Lung (tissue), 12 donors: ENCODE results near the gene ZSCAN2. TPM values are rescaled to one million over a fixed set of nuclear protein-coding genes. Genes with fewer than 3 reads are reported as not detected.

Source experiments
- ATAC-seq: fragments of 200-7000 bp; cut with Tn5 transposase; one replicate; pipeline ENCODE4 v1.9.1; 2020; ENCODE audit warnings: moderate number of reproducible peaks; ENCODE audit not compliant: insufficient read depth, low FRiP score
- DNase-seq, 3 donors: peaks; one replicate each; pipeline ENCODE4 v3.0.0-alpha.2; 2013 to 2017
- H3K27ac ChIP-seq, 2 donors: one replicate each; pipeline ENCODE4 v1.5.1; 2013; ENCODE audit warnings: mild to moderate bottlenecking in 2 of 2, moderate library complexity in 2 of 2, control low read depth in 1 of 2, inconsistent platforms in 1 of 2, low read depth in 1 of 2, low read length in 1 of 2
- H3K27me3 ChIP-seq, 3 donors: one replicate each; pipeline ENCODE4 v1.5.1; 2013; ENCODE audit warnings: low read length in 2 of 3; ENCODE audit not compliant: control insufficient read depth in 3 of 3, insufficient read depth in 3 of 3
- H3K36me3 ChIP-seq, 4 donors: one replicate each; pipeline ENCODE4 v1.5.1; 2013; ENCODE audit warnings: low read length in 4 of 4, mild to moderate bottlenecking in 1 of 4, moderate library complexity in 1 of 4; ENCODE audit not compliant: control insufficient read depth in 4 of 4, insufficient read depth in 4 of 4
- H3K4me1 ChIP-seq, 5 donors: one replicate each; pipeline ENCODE4 v1.5.1; 2013; ENCODE audit warnings: low read length in 5 of 5, mild to moderate bottlenecking in 2 of 5, moderate library complexity in 1 of 5; ENCODE audit not compliant: control insufficient read depth in 5 of 5, insufficient read depth in 5 of 5
- H3K4me3 ChIP-seq: one replicate; pipeline ENCODE4 v1.5.1; 2013; ENCODE audit warnings: mild to moderate bottlenecking, control low read depth, moderate library complexity
- H3K9ac ChIP-seq, 2 donors: one replicate each; pipeline ENCODE4 v1.5.1; 2013; ENCODE audit warnings: low read length in 2 of 2, control low read depth in 1 of 2; ENCODE audit not compliant: insufficient read depth in 1 of 2
- H3K9me3 ChIP-seq, 4 donors: one replicate each; pipeline ENCODE4 v1.5.1; 2013; ENCODE audit warnings: low read length in 3 of 4, mild to moderate bottlenecking in 1 of 4, moderate library complexity in 1 of 4; ENCODE audit not compliant: control insufficient read depth in 4 of 4, insufficient read depth in 3 of 4
- CTCF ChIP-seq: IDR thresholded peaks from 2 replicates; pipeline ENCODE4 v1.5.1; 2012; ENCODE audit warnings: mild to moderate bottlenecking; ENCODE audit errors: control extremely low read depth, extremely low read depth
- WGBS, 2 donors: extraction: QIAGEN DNeasy Blood & Tissue Kit; methylation state at CpG; one replicate each; pipeline ENCODE4 v1.1.7; 2013; 5-methylcytosine and 5-hydroxymethylcytosine counted together
- polyA plus RNA-seq, 2 donors: library from polyadenylated mRNA; stranded (reverse); fragments of 200-250 nt; gene quantifications; one replicate each; pipeline ENCODE4 v1.2.1, GENCODE V29; 2013
- total RNA-seq, 2 donors: library from RNA; depleted of rRNA in 1 of 2; stranded (reverse); fragments of >200 nt in 1 of 2; gene quantifications; one replicate each; pipeline ENCODE4 v1.2.1, GENCODE V29; 2014 to 2021
- donor health status: control.
- donor health status: control.
- donor health status: Bipolar disorder and iron deficiency.
- donor health status: healthy.
- donor health status: DM: yes; HTN: yes; CAD: no.

ZSCAN2 gene
- total and polyA plus RNA-seq, 4 donors, result 2.5 to 12.8 (median 4.3) TPM

- Histone ChIP-seq H3K9ac (no peak overlapping the region), H3K4me3 (no peak overlapping the region), H3K27ac (no peak overlapping the region), H3K27me3 (no peaks in the 10 kb centered on the region), H3K36me3 (peaks cover 12 to 33% (median 17%) of the 10 kb centered on the region in 4 donors), H3K9me3 (no peaks in the 10 kb centered on the region), H3K4me1 (peaks cover 0 to 4% (median under 1%) of the 10 kb centered on the region in 5 donors)
- ATAC-seq (no peak), DNase-seq (peak in 2 of 3 donors; percentile 22 to 24)
- TF ChIP-seq CTCF, result no peak
- 97 to 99% methylated on average over 3 of the region's 3 CpGs for WGBS, 2 donors
These were observed 67.6 kb downstream of the ZSCAN2 start for GRCh38 chr15:84668221-84668982.

GRCh38 chr15:84669726-84670125 lies 68.9 kb downstream of the ZSCAN2 start:
- no peak for DNase-seq
- Histone ChIP-seq H3K4me1 (peaks cover 0 to 4% (median 0%) of the 10 kb centered on the region in 5 donors), H3K9ac (no peak overlapping the region), H3K4me3 (no peak overlapping the region), H3K9me3 (no peaks in the 10 kb centered on the region), H3K27me3 (no peaks in the 10 kb centered on the region), H3K36me3 (peaks cover 12 to 43% (median 20%) of the 10 kb centered on the region in 4 donors), H3K27ac (no peak overlapping the region)
- no peak for TF ChIP-seq CTCF
- ATAC-seq, result no peak
- 90 to 92% methylated on average over 8 of the region's 8 CpGs for WGBS, 2 donors

- H3K9me3 ChIP-seq, result no peaks in the 10 kb centered on the region
- no peak overlapping the region for H3K4me3 ChIP-seq
- ATAC-seq (no peak), DNase-seq (no peak)
- H3K9ac ChIP-seq, result no peak overlapping the region
- no peaks in the 10 kb centered on the region for H3K27me3 ChIP-seq
- H3K27ac ChIP-seq, result no peak overlapping the region
- peaks cover 7 to 36% (median 20%) of the 10 kb centered on the region in 4 donors for H3K36me3 ChIP-seq
- peaks cover 0 to 4% (median 0%) of the 10 kb centered on the region in 5 donors for H3K4me1 ChIP-seq
- no peak for TF ChIP-seq CTCF
These were observed 70.4 kb downstream of the ZSCAN2 start for GRCh38 chr15:84671211-84671610.

Other genes with a start within 250 kb of the ZSCAN2 start
- 10 to 100 TPM; 33.3 to 35.6 TPM for gene WDR73, start 53.3 kb downstream of the ZSCAN2 start, total RNA-seq
- gene WDR73, start 53.3 kb downstream of the ZSCAN2 start, polyA plus RNA-seq, result 10 to 100 TPM; 18.2 to 19.7 TPM
- gene NMB, start 57.2 kb downstream of the ZSCAN2 start, total RNA-seq, result 1 to 10 TPM; 2.6 to 9.3 TPM
- 1 to 10 TPM; 4.7 to 6.4 TPM for gene NMB, start 57.2 kb downstream of the ZSCAN2 start, polyA plus RNA-seq
- 100 to 1,000 TPM; 119 to 139 TPM for gene SEC11A, start 115.1 kb downstream of the ZSCAN2 start, total RNA-seq
- 100 to 1,000 TPM; 146 to 170 TPM for gene SEC11A, start 115.1 kb downstream of the ZSCAN2 start, polyA plus RNA-seq
- 10 to 100 TPM; 20.1 to 29.6 TPM for gene ZNF592, start 147.6 kb downstream of the ZSCAN2 start, total RNA-seq
- 10 to 100 TPM in 1 of 2 donors, 1 to 10 TPM in 1; 8.8 to 12.3 TPM for gene ZNF592, start 147.6 kb downstream of the ZSCAN2 start, polyA plus RNA-seq
- 10 to 100 TPM in 1 of 2 donors, 1 to 10 TPM in 1; 8.2 to 12.2 TPM for gene ALPK3, start 216.3 kb downstream of the ZSCAN2 start, total RNA-seq
- gene ALPK3, start 216.3 kb downstream of the ZSCAN2 start, polyA plus RNA-seq, result 1 to 10 TPM; 3.1 to 4.2 TPM